HG03575 (cell line): ENCODE data around the gene ISYNA1.

Experiments used
- ATAC-seq: cut with Tn5 transposase; IDR thresholded peaks from one replicate; pipeline ENCODE4 v1.9.1; 2021; ENCODE audit not compliant: unreplicated experiment, insufficient number of reproducible peaks, low FRiP score; ENCODE audit errors: extremely low read depth

The ISYNA1 gene

GRCh38 chr19:18437491-18438330 is at the start of gene ISYNA1:
TSS of gene ISYNA1 (minus strand) at chr19:18438133. CDS start at chr19:18437979, 154 bp downstream.
- ATAC-seq, result no peak

GRCh38 chr19:18486746-18487145 is 48.8 kb upstream of the ISYNA1 start:
- ATAC-seq, result no peak

GRCh38 chr19:18484992-18485391 is 47.1 kb upstream of the ISYNA1 start:
- no peak for ATAC-seq

GRCh38 chr19:18483119-18483890 is 45.4 kb upstream of the ISYNA1 start:
- ATAC-seq, result no peak

- no peak for ATAC-seq
Observed at GRCh38 chr19:18481505-18482222, 43.7 kb upstream of the ISYNA1 start.

GRCh38 chr19:18480006-18480691 is 42.2 kb upstream of the ISYNA1 start:
- ATAC-seq, result no peak

- ATAC-seq, result no peak
Observed at GRCh38 chr19:18478545-18479311, 40.8 kb upstream of the ISYNA1 start.

- ATAC-seq, result no peak
Observed at GRCh38 chr19:18477974-18478373, 40.0 kb upstream of the ISYNA1 start.

- ATAC-seq, result no peak
Observed at GRCh38 chr19:18477042-18477779, 39.3 kb upstream of the ISYNA1 start.

- no peak for ATAC-seq
Observed at GRCh38 chr19:18476507-18477041, 38.6 kb upstream of the ISYNA1 start.

GRCh38 chr19:18475762-18476331 is 37.9 kb upstream of the ISYNA1 start:
- no peak for ATAC-seq

GRCh38 chr19:18475004-18475453 is 37.1 kb upstream of the ISYNA1 start:
- no peak for ATAC-seq

- ATAC-seq, result no peak
Observed at GRCh38 chr19:18474366-18474887, 36.5 kb upstream of the ISYNA1 start.

- ATAC-seq, result no peak
Observed at GRCh38 chr19:18473706-18474087, 35.8 kb upstream of the ISYNA1 start.

GRCh38 chr19:18473003-18473705 is 35.2 kb upstream of the ISYNA1 start:
- no peak for ATAC-seq

GRCh38 chr19:18470787-18471186 is 32.9 kb upstream of the ISYNA1 start:
- no peak for ATAC-seq
